Stimulated activated CD8-positive, alpha-beta memory T cell treated with anti-CD3 and anti-CD28 coated beads, Interleukin-7, amount 100 ng/mL, for 4 hours (primary cell): ENCODE measurements around the gene CDHR3.

Experiments
- DNase-seq, 2 donors: peaks; one replicate each; pipeline ENCODE4 v3.0.0-alpha.2; 2020; ENCODE audit warnings: low read depth in 2 of 2

Gene CDHR3

DNA sequence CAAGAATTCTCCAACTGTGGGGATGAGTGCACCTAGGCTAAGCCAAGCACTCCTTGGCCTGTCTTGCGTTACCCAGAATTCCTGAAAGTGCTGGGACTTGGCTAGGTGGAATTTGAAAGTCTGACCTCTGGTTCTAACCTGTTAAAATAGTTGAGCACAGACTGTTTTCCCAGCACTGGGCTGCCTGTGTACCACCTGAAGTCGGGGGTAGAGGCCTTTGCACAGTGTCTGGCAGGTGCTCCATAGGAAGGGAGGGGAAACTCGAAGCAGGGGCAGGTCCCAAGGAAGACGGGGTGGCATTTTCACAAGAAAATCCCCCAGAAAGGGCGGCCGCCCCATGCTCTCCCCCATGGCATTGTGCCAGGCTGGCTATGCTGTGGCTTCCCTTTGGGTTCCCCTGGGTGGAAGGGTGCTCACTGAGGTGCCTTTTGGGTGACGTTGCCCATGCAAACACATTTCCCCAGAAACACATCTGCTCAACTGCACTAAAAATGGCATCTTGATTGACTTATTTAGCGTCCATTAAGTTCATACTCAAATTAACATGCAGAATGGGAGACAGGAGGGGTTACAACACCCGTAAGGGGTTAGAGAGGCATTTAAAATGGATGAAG, 86.2 kb downstream of the CDHR3 start:
- DNase-seq, result no peak

DNA sequence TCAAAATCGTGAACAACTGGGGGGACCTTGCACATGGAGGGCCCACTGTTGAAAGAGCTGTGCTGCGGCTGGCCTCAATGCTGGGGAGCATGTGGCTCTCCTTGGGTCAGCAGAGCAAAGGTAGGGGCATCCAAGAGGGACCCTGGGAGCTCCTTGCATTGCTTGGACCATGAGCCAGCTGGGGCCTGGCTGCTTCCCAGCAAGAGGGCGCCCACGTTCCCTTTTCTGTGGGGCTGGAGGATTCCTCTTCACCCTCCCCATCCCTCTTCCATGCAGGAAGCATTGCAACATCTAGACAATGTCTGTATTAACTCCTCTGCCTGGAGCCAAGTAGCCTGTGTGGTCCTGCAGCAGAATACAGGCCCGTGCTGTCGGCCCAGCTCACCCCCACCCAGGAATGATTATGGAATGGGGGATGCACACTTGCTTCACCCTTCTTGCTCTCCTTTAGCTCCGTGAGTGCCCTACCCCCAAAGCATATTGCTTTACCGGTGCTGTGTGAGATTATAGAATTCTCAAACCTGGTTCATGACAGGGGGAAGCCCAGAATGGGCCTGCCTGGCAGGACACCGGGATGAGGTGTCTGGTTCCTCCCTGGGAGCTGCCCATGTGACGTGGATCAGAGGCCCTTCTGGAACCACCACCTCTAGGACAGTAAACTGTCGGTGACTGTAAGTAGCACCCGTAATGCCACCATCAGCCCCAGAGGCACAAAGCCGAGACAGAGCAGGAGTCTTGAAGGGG, 87.1 kb downstream of the CDHR3 start:
- no peak for DNase-seq

DNA sequence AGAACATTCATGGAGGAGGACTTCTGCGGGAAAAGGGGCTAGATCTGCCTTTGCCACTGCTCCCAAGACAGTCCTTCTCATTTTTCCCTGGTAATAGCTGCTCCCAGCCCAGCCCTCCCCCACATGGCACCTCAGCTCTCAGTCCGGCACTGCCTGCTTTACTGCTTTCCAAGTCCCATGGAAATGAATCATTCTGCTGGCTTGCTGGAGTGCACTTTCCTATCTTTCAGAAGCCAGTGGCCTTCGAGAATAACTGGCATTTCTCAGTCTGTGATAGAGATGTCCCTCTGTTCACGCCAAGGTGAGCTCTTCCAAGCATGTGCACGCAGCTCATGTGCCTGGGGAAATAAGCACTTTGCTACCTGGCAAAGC, 87.7 kb downstream of the CDHR3 start:
- no peak for DNase-seq

DNA sequence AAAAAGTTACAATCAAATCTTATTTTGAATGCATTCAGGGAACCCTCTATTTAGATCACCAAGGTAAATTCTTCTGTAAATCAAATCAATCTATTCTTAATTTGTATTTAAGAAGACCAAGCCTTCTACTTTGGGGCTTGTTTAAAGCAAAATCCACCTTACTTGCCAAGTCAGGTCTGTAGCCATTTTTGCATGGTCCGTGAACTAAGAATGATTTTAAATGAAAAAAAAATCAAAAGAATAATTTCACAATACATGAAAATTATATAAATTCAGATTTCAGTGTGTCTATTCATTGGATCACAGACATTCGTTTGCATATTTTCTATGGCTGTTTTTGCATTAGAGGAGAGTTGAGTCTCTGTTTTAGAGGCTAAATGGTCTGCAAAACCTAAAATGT, 89.6 kb downstream of the CDHR3 start:
- no peak for DNase-seq

DNA sequence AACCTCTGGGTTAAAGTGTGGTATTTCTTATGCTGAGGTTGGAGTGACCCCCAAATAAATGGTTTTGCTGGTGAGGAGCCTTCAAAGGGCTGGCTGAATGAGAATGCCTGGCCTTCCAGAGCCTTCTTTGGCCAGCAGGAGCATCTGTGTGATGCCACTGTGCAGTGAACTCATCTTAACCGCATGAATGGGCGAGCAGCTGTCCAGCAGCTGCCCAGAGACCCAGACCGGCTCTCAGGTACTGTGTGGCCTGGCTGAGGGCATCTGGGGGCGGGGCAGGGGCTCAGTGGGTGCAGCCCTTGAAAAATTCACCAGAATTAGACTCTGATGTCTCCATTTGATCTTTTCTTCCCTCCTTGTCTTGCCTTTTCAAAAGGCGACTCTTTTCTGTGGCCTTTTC, 90.0 kb downstream of the CDHR3 start:
- no peak for DNase-seq

DNA sequence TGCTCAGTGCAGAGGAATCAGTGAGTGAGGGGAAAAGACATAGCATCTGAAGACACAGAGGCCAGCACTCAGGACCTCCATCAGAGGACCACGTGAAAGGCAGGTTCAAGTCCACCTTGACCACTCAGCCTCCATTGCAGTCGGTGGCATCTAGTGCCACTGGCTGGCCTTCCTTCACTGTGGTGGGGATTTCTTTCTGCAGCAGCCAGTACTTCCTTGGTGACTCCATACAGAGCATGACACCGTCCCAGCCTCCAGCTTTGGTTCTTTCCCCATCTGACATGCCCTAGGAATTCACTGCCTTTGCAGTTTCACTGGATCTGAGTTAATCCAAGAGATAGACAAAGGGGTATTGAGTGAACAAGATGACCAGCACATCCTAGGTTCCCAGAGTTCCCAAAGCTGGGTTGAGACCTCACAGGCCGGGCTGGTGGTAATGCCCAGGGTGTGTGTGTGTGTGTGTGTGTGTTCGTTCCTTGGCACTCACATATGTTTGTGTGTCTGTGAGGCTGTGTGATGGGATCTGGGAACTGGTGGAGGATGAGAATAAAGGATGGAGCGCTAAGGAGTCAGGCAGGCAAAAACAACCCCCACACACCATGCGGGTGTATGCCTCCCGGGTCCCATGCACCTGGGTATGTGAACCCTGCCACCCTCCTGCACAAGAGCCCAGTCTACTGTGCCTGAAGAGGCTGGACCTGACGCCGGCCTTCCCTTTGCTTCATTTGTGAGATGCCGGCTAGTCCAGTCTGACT, 91.3 kb downstream of the CDHR3 start:
- no peak for DNase-seq

DNA sequence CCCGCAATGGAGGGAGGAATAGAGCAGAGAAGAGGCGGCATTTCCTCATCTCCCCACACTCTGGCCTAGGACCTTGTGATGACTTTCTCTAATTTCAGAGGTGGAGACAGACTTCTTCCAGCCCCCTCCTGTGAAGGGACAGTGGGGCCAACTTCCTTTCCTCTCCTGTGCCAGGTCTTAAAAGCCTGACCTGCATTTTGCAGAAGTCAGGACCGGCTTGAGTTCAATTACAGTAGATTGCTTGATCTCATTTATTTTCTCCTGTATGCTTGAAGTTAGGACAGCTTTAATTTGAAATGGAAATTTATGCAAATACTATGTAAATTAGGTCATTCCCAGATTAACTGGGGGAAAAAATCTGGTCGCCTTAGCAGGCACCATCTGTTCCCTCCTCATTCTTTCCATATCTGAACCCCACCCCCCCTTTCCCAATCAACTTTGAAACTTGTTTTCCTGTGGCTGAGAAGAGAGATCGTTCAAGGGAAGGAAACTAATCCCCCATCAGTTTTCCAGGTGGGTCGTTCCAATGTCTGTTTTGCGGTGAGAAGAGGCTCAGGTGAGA, 92.0 kb downstream of the CDHR3 start:
- DNase-seq, result no peak

DNA sequence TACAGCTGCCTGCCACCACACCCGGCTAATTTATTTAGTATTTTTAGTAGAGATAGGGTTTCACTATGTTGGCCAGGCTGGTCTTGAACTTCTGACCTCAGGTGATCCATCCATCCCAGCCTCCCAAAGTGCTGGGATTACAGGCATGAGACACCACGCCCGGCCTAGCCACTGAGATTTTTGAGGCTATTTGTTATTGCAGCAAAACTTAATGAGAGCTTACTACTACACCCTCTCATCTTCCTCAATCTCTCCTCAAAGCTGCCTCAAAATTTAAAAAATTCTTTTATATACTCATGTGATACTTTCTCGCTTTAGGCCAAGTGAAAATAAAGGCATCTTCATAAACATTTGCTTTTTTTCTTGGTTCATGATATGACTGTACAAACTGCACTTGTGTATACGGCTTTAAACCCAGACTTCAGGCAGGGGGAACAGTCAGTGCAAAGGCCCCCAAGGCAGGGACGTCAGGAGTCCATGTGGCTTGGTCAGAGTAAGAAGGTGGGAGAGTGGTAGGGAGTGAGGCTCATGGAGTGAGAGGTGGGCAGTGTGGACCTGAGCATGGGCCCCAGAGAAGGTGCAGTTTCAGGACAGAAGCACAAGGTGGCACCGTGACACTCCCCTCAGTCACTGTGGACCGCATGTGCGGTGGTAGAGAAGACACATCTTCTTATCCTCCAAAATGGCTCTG, 93.6 kb downstream of the CDHR3 start:
- DNase-seq, result peak; percentile 37 to 55

DNA sequence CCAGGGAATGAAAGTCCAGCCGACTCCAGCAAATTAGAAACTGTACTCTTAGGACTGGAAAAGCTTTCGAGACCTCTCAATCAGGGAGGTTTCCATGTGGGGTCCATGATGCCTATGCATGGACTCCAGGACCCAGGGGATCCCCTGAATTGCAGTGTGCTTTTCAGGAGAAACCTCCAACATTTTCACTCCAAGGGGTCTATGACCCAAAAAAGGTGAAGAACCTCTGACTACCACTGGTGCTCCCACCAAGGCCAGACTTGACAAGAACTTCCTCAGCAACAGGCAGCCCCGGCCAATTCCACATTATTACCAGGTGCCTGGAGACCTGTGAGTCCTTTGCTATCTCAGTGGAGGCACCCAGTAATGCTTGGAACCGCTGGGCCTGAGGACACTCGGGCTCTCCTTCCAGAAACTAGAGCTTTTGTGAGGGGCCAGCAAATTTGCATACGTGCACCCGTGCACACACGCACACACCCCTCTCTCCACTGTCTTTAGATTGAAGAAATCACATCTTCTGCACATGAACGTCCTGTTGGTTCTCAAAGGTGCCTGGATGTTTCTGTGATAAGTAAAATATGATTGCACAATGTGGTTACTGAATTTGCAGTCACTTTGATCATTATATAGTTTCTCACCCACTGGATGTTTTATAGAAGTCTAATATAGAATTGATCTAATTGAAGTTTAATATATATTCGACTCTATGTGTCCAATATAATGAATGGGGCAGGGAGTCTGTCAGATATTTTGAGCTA, 94.3 kb downstream of the CDHR3 start:
- no peak for DNase-seq

DNA sequence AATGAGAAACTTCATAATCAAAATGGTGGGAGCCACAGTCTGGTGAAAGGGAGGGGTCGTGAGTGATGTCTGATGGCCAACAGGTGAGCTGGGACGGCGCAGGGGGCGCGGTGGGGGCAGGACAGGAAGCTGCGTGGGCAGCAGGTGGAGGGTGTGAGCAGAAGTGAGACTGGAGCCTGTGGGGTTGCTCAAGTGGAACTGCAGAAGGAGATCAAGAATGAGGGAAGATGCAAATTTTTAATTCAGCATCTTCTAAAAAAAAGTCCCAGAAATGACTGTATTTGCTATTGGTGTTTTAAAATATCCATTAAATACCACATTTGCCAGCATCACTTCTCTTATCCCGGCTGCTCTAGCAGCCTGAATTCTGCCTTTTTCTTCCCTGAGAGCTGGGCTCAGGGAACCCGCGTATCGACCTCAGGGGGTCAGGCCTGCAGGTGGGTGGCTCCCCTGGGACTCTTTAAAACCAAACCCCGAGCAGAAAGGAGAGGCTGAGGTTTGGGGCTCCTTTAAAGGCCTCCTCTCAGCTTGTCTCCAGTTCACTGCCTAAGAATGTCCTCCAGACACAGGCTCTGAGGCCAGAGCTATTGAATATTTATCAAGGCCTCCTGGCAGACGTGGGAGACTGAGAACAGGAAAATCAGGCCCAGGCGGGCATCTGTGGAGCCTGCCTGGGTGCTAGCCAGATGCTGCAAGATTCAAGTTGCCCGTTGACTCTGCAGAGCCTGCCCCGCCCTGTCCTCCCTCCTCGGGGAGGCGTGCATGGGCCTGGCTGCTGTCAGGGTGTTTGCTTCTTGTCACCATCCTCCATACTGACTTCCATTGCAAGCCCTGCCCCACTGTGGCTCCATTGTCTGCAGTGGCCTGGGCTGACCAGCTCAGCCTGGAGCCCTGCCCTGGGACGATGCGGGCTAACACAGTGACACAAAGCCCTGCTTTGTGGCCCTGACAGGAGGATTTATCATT, 95.2 kb downstream of the CDHR3 start:
- no peak for DNase-seq

DNA sequence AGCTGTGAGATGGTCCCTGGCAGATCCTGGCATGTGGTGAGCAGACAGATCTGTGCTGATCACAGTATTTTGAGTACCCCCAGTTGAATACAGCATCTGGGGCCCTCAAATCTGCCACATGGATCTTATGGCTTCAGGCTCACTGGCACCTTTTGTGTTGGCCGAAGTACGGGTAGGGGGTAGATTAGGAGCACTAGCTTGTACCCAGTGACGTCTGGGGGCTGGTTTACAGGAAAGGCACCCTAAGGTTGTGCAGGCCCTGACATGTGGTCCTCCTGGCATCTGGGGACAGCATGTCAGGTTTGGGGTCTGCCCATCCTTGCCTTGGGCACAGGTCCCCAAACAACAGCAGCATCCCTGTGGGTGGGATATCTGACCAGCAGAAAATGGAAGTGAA, 95.9 kb downstream of the CDHR3 start:
- DNase-seq, result no peak

DNA sequence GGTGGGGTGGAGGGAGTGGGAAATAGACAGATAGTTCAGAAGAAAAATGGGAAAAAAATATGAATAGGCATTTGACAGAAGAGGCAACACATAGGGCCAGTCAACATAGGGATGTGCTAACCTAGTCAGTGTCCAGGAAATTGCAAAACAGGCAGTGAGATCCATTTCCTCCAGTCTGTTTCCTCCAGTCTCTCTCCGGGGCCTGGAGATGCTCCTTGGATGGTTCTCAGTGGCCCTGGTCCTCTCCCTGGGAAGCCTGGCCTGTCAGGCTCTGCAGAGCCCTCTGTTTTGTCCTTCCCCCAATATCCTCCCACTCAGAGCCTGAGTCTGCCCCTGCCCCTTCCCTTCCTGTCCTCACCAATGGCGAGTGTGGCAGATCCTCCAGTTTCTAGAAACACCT, 96.5 kb downstream of the CDHR3 start:
- DNase-seq, result no peak

DNA sequence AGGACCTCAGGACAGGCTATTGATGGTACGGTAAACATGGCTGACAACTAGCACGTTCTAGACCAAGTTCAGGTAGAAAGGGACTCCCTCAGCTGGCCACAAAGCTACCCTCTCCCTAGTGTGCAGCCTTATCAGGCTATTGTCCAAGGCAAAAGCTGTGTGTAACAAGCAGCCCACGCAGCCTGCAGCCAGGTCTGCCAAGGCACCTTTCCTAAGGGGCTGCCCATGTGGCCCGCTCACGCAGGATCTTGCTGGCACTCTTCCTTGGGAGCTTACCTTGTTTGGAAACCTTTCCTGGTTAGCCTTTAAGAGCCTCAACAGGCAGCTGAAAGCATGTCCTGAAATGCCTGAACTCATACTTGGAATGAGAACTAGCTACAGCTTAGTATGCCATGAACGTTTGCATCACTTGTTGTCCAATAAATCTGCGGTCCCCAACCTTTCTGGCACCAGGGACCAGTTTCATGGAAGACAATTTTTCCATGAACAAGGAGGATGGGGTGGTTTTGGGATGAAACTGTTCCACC, 97.4 kb downstream of the CDHR3 start:
- DNase-seq, result no peak

DNA sequence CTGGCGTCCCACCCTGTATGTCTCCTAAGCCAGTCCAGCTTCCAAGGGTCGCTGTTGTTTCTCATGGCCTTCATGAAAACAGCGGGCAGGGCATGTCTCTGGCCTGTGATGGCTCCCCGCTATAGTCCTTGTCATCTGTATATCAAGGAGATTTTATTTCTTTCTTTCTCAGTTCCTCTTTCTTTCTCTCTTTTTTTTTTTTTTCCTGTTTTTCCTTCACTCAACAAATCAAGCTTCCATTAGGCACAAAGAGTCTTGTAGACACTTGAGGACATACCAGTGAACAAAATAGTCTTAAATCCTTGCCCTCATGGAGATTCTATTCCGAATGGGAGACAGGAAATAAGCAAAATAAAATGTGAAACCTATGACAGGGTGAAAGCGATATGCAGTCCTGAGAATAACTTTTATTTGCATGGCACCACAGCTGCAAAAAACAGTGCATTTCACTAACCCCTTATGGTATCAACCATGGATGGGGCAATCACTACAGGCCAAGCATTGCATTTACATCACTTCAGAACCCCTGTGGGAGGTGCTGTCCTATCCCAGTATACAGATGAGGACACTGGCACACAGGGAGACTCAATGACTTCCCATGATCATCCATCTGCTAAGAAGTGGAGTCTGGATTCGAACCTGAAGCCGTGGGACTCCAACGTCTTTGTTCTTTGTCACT, 98.4 kb downstream of the CDHR3 start:
- no peak for DNase-seq

DNA sequence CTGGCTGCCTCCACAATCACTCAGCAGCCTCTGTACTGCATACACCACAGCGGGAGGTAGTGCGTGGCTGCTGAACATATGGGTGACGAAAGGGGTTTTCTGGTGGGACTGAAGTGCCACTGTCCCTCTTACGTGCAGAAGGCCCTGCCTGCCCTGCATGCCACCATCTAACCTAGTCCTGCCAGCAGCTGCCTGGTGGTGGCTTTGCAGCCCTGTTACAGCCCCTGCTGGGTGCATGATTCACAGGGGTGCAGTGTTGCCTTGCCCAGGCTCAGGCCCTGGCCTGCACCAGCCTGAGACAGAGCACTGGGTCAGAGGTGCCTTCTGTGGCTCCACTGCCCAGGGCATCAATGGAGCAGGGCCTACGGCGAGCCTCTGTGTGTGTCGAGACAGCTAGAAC, 98.9 kb downstream of the CDHR3 start:
- no peak for DNase-seq

DNA sequence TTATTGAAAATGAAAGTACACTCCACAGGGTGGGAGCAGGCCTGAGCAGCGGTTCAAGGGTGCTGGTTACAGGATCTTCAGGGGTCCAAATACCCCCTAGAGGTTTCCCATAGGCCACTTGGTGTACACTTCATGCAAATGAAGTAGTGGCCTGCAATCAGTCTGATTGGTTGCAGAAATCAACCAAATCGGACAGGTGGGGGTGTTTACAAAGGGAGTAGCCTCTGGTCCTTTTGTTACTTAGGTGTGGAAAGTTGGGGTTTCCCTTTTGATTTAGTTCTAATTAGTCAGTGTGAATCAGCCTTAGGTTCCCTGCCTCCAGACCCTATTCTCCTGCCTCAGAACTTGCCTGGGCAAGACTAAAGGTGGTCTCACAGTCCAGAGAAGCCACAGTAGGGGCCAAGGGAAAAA, 99.5 kb downstream of the CDHR3 start:
- DNase-seq, result no peak

DNA sequence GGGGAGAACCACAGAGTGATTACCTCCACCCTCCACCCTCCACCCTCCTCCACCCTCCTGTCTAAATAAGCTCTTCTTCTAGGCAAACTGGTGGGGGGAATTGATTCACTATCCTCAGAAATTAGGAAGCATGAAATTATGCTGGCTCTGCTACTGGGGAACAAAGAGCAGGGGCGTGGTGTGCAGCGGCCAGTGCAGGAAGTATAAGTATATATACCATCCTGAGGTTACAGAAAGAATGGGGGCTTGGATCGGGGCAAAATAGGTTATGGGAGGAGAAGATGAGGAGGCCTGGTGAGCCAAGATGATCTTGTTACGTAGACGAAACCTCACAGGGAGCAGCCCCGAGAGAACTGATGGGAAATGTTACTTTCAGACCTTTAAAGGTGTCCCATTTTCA, 100.0 kb downstream of the CDHR3 start:
- no peak for DNase-seq

DNA sequence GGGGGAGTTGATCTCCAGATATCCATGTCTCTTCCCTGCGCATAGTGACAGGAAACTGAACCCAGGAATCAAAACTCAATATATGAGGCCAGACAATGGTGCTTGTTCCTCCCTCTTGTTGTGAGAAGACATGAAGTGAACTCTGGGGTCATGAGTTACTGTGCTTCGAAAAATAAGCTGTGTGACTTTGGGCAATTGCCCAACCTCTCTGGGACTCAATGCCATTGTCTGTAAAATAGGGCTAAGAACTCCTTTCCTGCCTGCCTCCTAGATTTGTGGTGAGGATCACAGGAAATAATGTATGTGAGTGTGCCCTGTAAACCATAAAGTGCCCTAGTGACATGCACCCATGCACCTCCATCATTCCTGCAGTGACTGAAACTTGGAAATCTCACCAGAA, 100.6 kb downstream of the CDHR3 start:
- DNase-seq, result no peak

DNA sequence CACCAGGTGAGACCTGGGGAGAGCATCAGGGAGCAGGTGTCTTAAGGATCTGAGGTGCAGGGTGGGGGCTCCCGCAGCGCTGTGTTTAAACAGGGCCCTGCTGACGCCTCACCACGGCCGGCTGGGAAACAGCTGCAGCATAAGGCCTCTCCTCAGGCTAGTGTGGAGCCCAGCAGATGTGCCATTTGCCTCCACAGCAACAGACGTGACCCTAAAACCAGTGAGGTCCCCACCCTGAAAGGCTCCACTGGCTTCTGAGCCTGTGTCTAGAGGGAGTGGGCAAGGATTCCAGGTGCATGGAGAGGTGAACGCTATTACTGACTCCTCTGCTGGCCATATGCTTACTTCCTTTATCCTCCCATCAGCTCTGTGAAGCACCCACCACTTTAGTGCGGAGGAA, 101.3 kb downstream of the CDHR3 start:
- DNase-seq, result no peak
